Fibroblast of skin of back (primary cell): ENCODE measurements around the gene PNPO.
"Not testable (repeated sequence)": the region's sequence is repeated elsewhere in the genome, so short reads cannot be mapped to it uniquely, and the experiment has no call there.

Experiments
- DNase-seq: peaks from one replicate; pipeline ENCODE4 v3.0.0-alpha.2; 2013

PNPO gene

GRCh38 chr17:47918006-47918405, 23.4 kb upstream of the PNPO start:
- no peak for DNase-seq

DNA sequence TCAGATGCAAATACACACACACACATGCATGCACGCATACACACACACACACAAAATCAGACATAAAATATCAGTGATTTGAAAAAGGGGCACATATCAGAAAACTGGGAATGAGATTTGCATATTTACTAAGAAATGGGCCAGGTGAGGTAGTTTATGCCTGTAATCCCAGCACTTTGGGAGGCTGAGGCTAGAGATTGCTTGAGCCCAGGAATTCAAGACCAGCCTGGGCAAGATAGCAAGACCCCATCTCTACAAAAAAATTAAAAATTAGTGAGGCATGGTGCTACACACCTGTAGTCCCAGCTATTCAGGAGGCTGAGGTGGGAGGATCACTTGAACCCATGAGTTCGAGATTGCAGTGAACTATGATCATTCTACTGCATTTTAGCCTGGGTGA, 22.4 kb upstream of the PNPO start:
- no peak for DNase-seq

GRCh38 chr17:47919889-47920288, 21.5 kb upstream of the PNPO start:
- DNase-seq: not testable (repeated sequence)

- DNase-seq: no peak
Measured at GRCh38 chr17:47924785-47925677, 16.3 kb upstream of the PNPO start.

DNA sequence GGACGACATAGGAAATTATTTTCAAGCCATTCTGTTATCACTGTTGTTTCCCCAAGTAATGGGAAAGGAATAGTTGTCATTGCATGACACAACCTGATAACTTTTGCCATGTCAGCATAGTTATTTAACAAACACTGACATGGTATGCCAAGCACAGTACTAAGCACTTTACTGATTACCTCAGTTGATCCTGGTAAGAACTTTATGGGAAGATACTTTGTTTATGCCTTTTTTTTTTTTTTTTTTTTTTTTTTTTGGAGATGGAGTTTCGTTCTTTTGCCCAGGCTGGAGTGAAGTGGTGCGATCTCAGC, 15.7 kb upstream of the PNPO start:
- no peak for DNase-seq

DNA sequence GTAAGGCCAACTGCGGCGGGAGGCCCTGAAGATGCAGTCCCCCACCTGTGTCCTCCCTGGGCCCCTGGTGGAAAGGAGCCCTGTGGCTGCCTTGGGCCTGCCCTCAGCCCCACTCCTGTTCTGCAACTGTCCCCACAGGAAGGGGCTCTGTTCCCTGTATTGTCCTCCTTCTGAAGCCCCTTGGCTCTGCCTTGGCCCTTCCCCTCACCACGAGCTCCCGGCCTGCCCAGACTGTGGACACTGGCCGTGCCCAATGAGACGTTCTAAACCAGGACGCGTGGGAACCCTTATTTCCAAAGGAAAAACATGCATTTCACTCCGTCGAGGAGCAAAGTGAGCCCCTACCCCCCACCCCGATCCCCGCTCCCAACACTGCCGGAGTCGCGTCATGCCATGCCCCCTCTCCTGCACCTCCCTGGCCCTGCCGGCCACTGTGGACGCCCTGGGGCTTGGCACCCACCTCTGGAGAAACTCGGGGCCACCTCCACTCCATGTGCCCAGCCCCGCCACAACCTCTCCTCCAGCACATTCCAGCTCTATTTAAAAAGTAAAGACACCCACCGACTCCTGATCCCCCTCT, 13.5 kb upstream of the PNPO start:
- no peak for DNase-seq

GRCh38 chr17:47928415-47928814, 13.0 kb upstream of the PNPO start:
- no peak for DNase-seq

GRCh38 chr17:47929218-47930000, 12.0 kb upstream of the PNPO start:
- DNase-seq: no peak

DNA sequence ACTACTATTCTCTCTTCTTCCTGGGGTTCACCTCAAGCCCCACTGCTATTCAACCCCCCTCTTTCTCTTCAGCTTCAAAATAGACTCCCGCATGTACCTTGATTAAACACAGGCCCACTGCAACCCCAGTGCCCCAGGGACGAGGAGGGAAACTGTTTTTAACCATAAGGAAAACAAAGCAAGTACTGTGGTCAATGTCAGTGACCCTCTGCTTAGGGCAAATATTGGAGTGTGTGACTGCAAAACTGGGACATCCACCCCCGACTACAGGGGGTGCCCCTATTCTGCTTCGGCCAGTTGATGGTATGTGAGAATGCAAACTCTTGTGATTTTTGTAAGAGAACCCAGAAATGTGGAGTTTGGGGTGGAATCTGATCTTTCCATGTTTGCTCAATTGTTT, 9.5 kb upstream of the PNPO start:
- no peak for DNase-seq

DNA sequence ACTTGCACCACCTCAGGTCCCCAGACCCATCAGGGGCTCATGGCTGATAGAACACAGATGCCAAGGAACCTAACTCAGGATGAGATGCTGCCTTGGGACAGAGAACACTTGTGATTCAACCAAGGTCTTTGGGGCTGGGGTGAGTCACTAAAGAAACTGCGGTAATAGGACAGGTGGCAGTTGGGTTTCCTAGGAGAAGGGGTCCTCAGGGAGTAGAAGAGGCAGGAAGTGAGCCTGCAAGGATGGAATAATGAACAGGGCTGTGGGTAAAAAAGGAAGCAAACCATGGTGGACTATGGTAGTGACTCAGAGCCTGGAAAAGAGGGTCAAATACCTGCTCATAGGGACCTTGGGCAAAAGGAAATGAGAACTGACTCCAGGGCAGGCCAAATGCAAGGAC, 6.5 kb upstream of the PNPO start:
- peak; percentile 54 for DNase-seq

GRCh38 chr17:47935468-47935867, 5.9 kb upstream of the PNPO start:
- DNase-seq: not testable (repeated sequence)

DNA sequence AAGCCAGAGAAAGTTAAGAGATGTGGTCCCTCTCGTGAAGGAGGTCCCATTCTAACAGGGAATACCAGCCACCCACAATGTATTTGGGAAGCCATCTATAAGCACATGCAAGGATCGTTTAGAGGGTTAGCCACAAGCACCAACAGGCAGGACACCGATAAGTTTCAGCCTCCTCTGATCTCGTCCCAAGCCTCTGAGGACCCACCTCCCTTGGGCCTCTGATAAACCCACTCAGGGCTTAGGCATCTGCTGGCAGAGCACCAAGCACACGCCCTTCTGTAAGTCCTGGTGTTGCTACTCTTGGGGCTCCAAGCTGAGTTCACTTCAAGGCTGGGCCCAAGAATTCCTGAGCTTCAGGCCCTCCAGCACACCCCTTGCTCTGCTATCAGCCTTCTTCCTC, 5.4 kb upstream of the PNPO start:
- peak; percentile 76 for DNase-seq

GRCh38 chr17:47937941-47938340, 3.4 kb upstream of the PNPO start:
- DNase-seq: no peak

DNA sequence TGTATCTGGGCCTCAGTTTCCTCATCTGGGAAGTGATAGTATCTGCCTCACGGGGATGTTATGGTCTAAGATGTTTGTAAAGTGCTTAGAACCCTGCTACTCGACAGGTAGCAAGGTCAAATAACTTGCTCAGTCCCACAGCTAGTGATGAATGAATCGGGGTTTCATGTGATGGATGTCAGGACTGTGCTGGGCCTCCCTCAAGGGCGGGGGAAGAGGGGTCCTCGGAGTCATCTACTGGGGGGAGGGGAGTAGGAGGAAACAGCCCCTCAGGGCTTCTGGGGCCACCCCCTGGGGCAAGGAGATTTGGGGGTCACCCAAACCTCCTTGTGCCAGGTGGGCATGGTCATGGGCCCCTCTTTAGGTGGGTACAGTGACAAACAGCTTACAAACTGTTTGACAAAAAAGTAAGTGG, 732 bp downstream of the PNPO start:
- no peak for DNase-seq

DNA sequence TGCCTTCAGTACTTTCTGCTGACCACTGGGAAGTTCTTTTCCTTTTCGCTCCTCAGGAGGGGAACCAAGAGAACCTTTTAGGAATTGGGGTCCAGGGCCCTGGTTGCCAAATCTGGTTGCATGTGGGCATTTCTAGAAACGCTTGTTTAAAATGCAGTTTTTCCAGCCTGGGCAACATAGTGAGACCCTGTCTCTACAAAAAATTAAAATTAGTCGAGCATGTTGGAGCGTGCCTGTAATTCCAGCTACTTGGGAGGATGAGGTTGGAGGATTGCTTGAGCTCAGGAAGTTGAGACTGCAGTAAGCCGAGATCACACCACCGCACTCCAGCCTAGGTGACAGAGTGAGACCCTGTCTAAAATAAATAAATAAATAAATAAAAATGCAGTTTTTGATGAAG, 1.2 kb downstream of the PNPO start:
- no peak for DNase-seq

- no peak for DNase-seq
Measured at GRCh38 chr17:47945080-47945479, 3.7 kb downstream of the PNPO start.

- no peak for DNase-seq
Measured at GRCh38 chr17:47945529-47946508, 4.4 kb downstream of the PNPO start.

GRCh38 chr17:47946516-47946915, 5.1 kb downstream of the PNPO start:
- no peak for DNase-seq

- DNase-seq: peak; percentile 73
Measured at GRCh38 chr17:47946929-47947397, 5.6 kb downstream of the PNPO start.

DNA sequence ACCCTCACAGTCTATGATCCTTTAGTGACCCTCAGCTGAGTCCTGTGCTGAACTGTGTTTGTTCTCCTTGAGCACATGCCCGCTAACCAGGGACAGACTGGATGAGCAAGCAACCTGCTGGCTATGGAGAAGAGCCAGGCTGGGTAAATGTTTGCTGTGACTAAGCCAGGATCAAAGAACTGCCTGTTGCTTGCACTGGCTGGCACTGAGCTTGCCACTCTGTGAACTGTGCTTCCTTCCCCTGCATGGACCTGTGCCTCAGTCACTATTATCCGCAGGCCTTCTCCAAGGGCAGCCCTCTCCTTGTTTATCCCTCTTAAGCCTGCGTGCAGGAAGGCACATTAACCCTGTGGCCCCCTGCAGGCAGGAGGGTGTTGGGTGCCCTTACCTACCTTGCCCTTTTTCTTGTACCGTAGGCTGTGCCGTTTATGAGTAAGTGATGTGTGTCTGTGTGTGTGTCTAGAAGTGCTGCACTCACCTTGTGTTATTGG, 7.4 kb downstream of the PNPO start:
- no peak for DNase-seq

DNA sequence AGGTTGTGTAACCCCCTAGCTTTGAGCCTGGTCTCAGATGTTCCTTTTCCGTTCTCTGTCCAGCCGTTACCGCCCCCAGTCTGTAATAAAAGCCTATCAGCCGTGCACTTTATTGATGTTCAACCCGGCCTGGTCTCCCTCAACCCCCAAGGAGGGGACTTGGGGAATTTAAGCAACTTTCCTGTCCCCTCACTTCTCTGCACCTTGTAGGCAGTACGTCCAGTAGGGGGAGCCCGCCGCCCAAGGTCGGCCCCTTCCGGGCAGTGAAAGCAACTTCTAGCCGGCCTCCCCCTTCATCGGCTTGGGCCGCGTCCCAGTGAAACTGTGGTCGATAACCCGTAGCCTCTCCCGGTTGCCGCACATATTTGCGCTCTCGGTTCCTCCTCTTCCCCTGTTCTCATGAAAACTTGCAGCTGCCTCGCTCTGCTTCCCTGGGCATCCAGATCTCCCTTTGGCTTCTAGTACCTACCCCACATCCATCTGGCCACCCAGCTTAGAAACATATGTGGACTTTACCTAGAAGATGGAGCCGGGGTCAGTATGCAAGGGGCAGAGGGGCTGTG, 7.9 kb downstream of the PNPO start:
- peak; percentile 73 for DNase-seq

GRCh38 chr17:47949946-47950345, 8.6 kb downstream of the PNPO start:
- DNase-seq: no peak
